B cell (primary cell): ENCODE data around the gene GP1BB. TPM values are rescaled to one million over a fixed set of nuclear protein-coding genes. Genes with fewer than 3 reads are reported as not detected.

Experiments
- ATAC-seq: fragments of 200-7000 bp; cut with Tn5 transposase; one replicate; pipeline ENCODE4 v1.10.0; 2021; ENCODE audit warnings: low read depth, mild to moderate bottlenecking, moderate number of reproducible peaks, moderate library complexity
- CTCF ChIA-PET: fragments of 350-600 bp; sonication (Branson Sonifier 250); formaldehyde crosslinking; loops from one replicate; lab custom pipeline; 2021; ENCODE audit warnings: antibody characterized with exemption, inconsistent platforms; lab: Charles Lee
- POLR2A ChIA-PET: fragments of 350-600 bp; sonication (Branson Sonifier 250); formaldehyde crosslinking; loops from one replicate; lab custom pipeline; 2021; ENCODE audit warnings: antibody characterized with exemption; lab: Charles Lee
- DNase-seq: peaks from one replicate; pipeline ENCODE4 v3.0.0; 2013
- H2AFZ ChIP-seq: 2 replicates; pipeline ENCODE4 v1.6.1; 2012; ENCODE audit warnings: mild to moderate bottlenecking, low read depth, low read length; ENCODE audit not compliant: insufficient read depth, poor library complexity, severe bottlenecking
- H3K27ac ChIP-seq, 2 donors: 1 replicate in 1 of 2; 2 replicates in 1 of 2; pipeline ENCODE4 v1.5.1; 2012 to 2013; ENCODE audit warnings: low read length in 2 of 2, mild to moderate bottlenecking in 2 of 2, moderate library complexity in 1 of 2
- H3K27me3 ChIP-seq, 4 experiments: fragments of 200-600 bp in 1 of 4; sonication (generic) in 1 of 4; replicated peaks in 1 of 4; 1 replicate in 2 of 4; 2 replicates in 2 of 4; pipeline versions ENCODE4 v1.6.1 to v1.7.0; 2013 to 2016; ENCODE audit warnings: low read length in 3 of 4, mild to moderate bottlenecking in 2 of 4, mixed read lengths in 1 of 4, moderate library complexity in 1 of 4; ENCODE audit not compliant: insufficient read depth in 4 of 4, control insufficient read depth in 3 of 4; ENCODE audit errors: control extremely low read depth in 1 of 4
- H3K36me3 ChIP-seq, 2 experiments: replicated peaks in 1 of 2; 1 replicate in 1 of 2; 2 replicates in 1 of 2; pipeline versions ENCODE4 v1.6.1 to v1.7.1; 2013; ENCODE audit warnings: low read length in 1 of 2; ENCODE audit not compliant: insufficient read depth in 2 of 2, control insufficient read depth in 1 of 2; ENCODE audit errors: control extremely low read depth in 1 of 2, extremely low read depth in 1 of 2
- H3K4me1 ChIP-seq, 2 donors: fragments of 200-600 bp in 1 of 2; sonication (generic) in 1 of 2; 1 replicate in 1 of 2; 2 replicates in 1 of 2; pipeline versions ENCODE4 v1.5.1 to v1.6.1; 2013 to 2017; ENCODE audit warnings: low read length in 2 of 2; ENCODE audit not compliant: control insufficient read depth in 2 of 2, insufficient read depth in 2 of 2
- H3K4me2 ChIP-seq: replicated peaks from 2 replicates; pipeline ENCODE3; 2012; ENCODE audit warnings: mild to moderate bottlenecking, low read depth, low read length; ENCODE audit not compliant: poor library complexity, severe bottlenecking
- H3K4me3 ChIP-seq, 5 experiments: fragments of 200-600 bp in 1 of 5; sonication (generic) in 1 of 5; 1 replicate in 3 of 5; 2 replicates in 2 of 5; pipeline versions ENCODE4 v1.5.1 to v1.7.0; 2011 to 2016; ENCODE audit warnings: low read length in 4 of 5, mild to moderate bottlenecking in 4 of 5, low read depth in 2 of 5, control low read depth in 1 of 5, moderate library complexity in 1 of 5; ENCODE audit not compliant: insufficient read depth in 1 of 5; ENCODE audit errors: control extremely low read depth in 1 of 5, extremely low read depth in 1 of 5
- H3K79me2 ChIP-seq: fragments of 200-600 bp; sonication (generic); one replicate; pipeline ENCODE4 v1.6.0; 2016; ENCODE audit warnings: low read length; ENCODE audit not compliant: control insufficient read depth, insufficient read depth
- H3K9ac ChIP-seq: fragments of 200-600 bp; sonication (generic); 2 replicates; pipeline ENCODE4 v1.6.1; 2017; ENCODE audit warnings: mild to moderate bottlenecking, low read length, moderate library complexity
- H3K9me3 ChIP-seq, 3 donors: one replicate each; pipeline versions ENCODE4 v1.6.1 to v1.7.1; 2013; ENCODE audit warnings: low read length in 2 of 3; ENCODE audit not compliant: control insufficient read depth in 2 of 3, insufficient read depth in 1 of 3; ENCODE audit errors: control extremely low read depth in 1 of 3
- H4K20me1 ChIP-seq: 2 replicates; pipeline ENCODE4 v1.6.0; 2012; ENCODE audit warnings: mild to moderate bottlenecking, low read length; ENCODE audit not compliant: insufficient read depth, control insufficient read depth, poor library complexity, severe bottlenecking
- H3K27ac Mint-ChIP-seq: one replicate; pipeline ENCODE4 v1.8.0; 2021; ENCODE audit warnings: mixed read lengths
- H3K27me3 Mint-ChIP-seq: one replicate; pipeline ENCODE4 v1.8.0; 2021; ENCODE audit warnings: mixed read lengths
- H3K4me1 Mint-ChIP-seq: one replicate; pipeline ENCODE4 v1.8.0; 2021; ENCODE audit warnings: mixed read lengths
- H3K4me3 Mint-ChIP-seq: one replicate; pipeline ENCODE4 v1.8.0; 2021; ENCODE audit warnings: mixed read lengths
- H3K9me3 Mint-ChIP-seq: one replicate; pipeline ENCODE4 v1.8.0; 2022; ENCODE audit warnings: mixed read lengths; ENCODE audit not compliant: insufficient read depth
- EZH2 ChIP-seq: IDR thresholded peaks from 2 replicates; pipeline ENCODE4 v1.6.1; 2012; ENCODE audit warnings: borderline replicate concordance, low read depth, mild to moderate bottlenecking, moderate library complexity, low read length; ENCODE audit not compliant: insufficient read depth, poor library complexity, severe bottlenecking
- WGBS: methylation state at CpG from one replicate; pipeline ENCODE4 v1.1.5; 2013; ENCODE audit warnings: missing lambda C conversion rate; ENCODE audit not compliant: insufficient coverage; 5-methylcytosine and 5-hydroxymethylcytosine counted together
- intact Hi-C: fragments of 100-400 bp; cut with micrococcal nuclease; formaldehyde crosslinking; loops from one replicate; pipeline ENCODE4 v1.10.0; 2022
- polyA plus RNA-seq: library from polyadenylated mRNA; depleted of rRNA; stranded (reverse); fragments of >200 nt; gene quantifications from 2 replicates; pipeline ENCODE4 v1.2.3, GENCODE V29; 2012
- total RNA-seq, 2 donors: library from RNA; stranded (reverse); fragments of 120-200 nt in 1 of 2; gene quantifications; 1 replicate in 1 of 2; 2 replicates in 1 of 2; pipeline versions ENCODE4 v1.2.3 to v1.2.4, GENCODE V29; 2013 to 2022
- TF ChIP-seq, protein P1 (sequence below): fragments of 200-600 bp; IDR thresholded peaks from one replicate; pipeline ENCODE4 v1.8.0; 2022; ENCODE audit warnings: antibody characterized with exemption, mild to moderate bottlenecking

GP1BB gene
- total and polyA plus RNA-seq, 2 donors (not counting 1 experiment from before 2014, with no cell fraction given) = 0.31 TPM; not detected in 1

DNA sequence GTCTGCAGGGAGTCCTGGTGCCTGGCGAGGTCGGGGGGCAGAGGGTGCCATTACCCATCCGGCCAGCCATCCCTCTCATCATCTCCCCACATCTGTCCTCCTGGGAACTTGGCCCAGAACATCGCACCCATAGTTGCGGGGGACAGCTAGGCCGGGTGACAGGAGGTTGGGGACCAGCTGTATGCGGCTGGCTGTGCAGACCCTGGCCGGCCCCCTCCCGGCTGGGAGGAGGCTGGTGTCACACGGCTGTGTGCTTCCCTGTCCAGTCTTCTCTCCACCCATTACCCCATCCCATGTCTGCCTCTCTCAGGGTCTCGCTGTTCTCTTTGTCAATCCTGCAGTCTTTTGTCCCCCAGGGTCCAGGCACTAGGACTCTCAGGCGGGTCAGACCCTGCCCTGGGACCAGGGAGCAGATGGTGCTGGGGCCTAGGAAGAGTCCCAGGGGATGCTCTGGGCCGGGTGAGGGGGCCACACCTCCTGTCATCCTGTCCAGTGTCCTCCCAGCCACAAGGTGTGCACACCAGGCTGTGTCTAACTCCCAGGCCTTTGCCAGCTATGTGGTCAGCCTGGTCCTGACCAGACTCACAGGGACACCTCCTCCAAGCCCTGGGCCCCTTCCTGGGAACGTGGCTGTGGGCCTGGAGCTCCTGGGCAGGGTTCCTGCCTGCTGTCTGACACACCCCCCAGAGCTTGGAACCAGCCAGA is 30.8 kb downstream of the GP1BB start:
- intact Hi-C loops = no loop called here
- no peak overlapping the region for H3K27ac Mint-ChIP-seq
- Histone ChIP-seq H2AFZ (no peak overlapping the region), H3K9me3 (peaks cover 0 to 16% (median 0%) of the 10 kb centered on the region in 3 donors), H4K20me1 (no peaks in the 10 kb centered on the region), H3K79me2 (no peaks in the 10 kb centered on the region), H3K4me1 (peaks cover 24 to 35% of the 10 kb centered on the region in 2 donors), H3K36me3 (no peaks in the 10 kb centered on the region), H3K27ac (no peak overlapping the region), H3K4me2 (no peak overlapping the region), H3K27me3 (peaks cover 0 to 73% (median 32%) of the 10 kb centered on the region in 4 experiments), H3K9ac (no peak overlapping the region), H3K4me3 (no peak overlapping the region)
- peak overlapping the region; percentile 16 for H3K4me3 Mint-ChIP-seq
- no peak for TF ChIP-seq EZH2
- TF ChIP-seq, protein P1, sequence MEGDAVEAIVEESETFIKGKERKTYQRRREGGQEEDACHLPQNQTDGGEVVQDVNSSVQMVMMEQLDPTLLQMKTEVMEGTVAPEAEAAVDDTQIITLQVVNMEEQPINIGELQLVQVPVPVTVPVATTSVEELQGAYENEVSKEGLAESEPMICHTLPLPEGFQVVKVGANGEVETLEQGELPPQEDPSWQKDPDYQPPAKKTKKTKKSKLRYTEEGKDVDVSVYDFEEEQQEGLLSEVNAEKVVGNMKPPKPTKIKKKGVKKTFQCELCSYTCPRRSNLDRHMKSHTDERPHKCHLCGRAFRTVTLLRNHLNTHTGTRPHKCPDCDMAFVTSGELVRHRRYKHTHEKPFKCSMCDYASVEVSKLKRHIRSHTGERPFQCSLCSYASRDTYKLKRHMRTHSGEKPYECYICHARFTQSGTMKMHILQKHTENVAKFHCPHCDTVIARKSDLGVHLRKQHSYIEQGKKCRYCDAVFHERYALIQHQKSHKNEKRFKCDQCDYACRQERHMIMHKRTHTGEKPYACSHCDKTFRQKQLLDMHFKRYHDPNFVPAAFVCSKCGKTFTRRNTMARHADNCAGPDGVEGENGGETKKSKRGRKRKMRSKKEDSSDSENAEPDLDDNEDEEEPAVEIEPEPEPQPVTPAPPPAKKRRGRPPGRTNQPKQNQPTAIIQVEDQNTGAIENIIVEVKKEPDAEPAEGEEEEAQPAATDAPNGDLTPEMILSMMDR = no peak
- no peak for ATAC-seq
- ChIA-PET POLR2A (no interaction called here), CTCF (interaction anchor here (1.6 kb wide), 1 partner anchor 24 kb away, joined by 4 read pairs; no protein-coding TSS in a partner anchor)
- 83% methylated on average over 13 of the region's 14 CpGs for WGBS
- peaks cover 22% of the 10 kb centered on the region for H3K4me1 Mint-ChIP-seq
- H3K27me3 Mint-ChIP-seq = peaks cover 38% of the 10 kb centered on the region
- no peaks in the 10 kb centered on the region for H3K9me3 Mint-ChIP-seq
- no peak for DNase-seq

DNA sequence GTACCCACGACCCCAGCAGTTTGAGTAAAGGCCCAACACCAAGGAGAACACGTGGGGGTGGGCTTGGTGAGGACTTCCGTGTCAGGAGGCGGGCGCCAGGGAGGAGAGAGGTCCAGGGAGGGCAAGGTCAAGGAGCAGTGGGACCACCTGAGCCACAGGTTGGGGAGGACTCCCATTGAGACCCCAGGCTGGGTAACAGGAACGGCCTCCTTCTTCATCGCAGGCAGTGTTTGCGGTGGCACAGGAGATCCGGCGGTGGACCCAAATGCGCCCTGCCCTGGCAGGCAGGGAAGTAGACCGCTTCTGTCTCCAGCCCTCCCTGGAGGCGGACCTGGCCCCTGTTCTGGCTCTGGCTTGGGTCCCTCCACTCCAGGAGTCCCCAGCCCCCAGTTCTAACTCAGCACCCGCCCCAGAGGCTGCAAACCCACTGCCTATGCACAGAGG is 31.4 kb downstream of the GP1BB start:
- peaks cover 0 to 78% (median 36%) of the 10 kb centered on the region in 4 experiments for H3K27me3 ChIP-seq
- ChIA-PET CTCF (no interaction called here), POLR2A (no interaction called here)
- ATAC-seq (no peak), DNase-seq (no peak)
- H3K9me3 Mint-ChIP-seq = no peaks in the 10 kb centered on the region
- H3K4me1 ChIP-seq = peaks cover 28 to 41% of the 10 kb centered on the region in 2 donors
- TF ChIP-seq, protein P1 = no peak
- TF ChIP-seq EZH2 = no peak
- peaks cover 0 to 19% (median 0%) of the 10 kb centered on the region in 3 donors for H3K9me3 ChIP-seq
- no peak overlapping the region for H3K9ac ChIP-seq
- no peaks in the 10 kb centered on the region for H3K79me2 ChIP-seq
- no peak overlapping the region for H3K27ac Mint-ChIP-seq
- intact Hi-C loops = no loop called here
- H3K4me3 Mint-ChIP-seq = peak overlapping the region; percentile 26
- peaks cover 26% of the 10 kb centered on the region for H3K4me1 Mint-ChIP-seq
- H2AFZ ChIP-seq = no peak overlapping the region
- no peaks in the 10 kb centered on the region for H4K20me1 ChIP-seq
- H3K4me3 ChIP-seq = no peak overlapping the region
- H3K36me3 ChIP-seq = no peaks in the 10 kb centered on the region
- peaks cover 41% of the 10 kb centered on the region for H3K27me3 Mint-ChIP-seq
- WGBS = 45% methylated on average over 14 of the region's 14 CpGs
- peak overlapping the region; percentile 78 for H3K4me2 ChIP-seq
- no peak overlapping the region for H3K27ac ChIP-seq
